ENCODE data around the gene NEK6. TPM values are rescaled to one million over a fixed set of nuclear protein-coding genes. Genes with fewer than 3 reads are reported as not detected.

Gene NEK6
- total and polyA plus RNA-seq, 9 of the 15 experiments (the other 6 are each of a cell fraction or from before 2014, with no cell fraction given) = 3.1 to 19.0 (median 8.4) TPM

DNA sequence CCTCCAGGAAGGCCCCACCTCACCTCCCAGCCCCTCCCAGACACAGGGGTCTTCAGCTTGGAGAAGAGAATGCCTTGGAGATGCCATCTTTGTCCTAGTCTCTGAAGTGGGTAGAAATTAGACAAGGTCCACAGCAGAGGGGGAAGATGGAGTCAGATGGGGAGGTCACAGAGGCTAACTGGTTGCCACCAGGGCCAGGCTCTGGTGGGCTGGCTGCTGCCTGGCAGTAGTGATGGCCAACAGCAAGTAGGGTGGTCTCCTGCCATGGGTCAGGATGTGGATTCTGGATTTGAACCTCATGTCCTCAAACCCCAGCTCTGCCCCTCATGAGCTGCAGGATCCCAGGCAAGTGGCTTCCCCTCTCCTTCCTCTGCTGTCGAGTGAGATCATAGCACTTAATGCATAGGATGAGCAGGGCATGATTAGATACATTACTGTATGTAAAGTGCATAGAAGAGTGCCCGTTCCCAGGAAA, 38.7 kb upstream of the NEK6 start:
- ATAC-seq (no peak), FAIRE-seq (no peak), DNase-seq (ENCODE audit: extremely low read depth in 1 of 4, low spot score in 3 of 4) (no peak)
- WGBS (ENCODE audit: insufficient coverage, low coverage, missing lambda C conversion rate) = 16% methylated on average over 2 of the region's 2 CpGs
- H2AFZ ChIP-seq (ENCODE audit: low read depth, low read length) = no peak overlapping the region
- ChIA-PET POLR2A (interaction anchor here (1.1 kb wide), 1 partner anchor 9 kb away, joined by 3 read pairs; no protein-coding TSS in a partner anchor), CTCF (ENCODE audit: low intra/inter-chr PET ratio) (no interaction called here)
- TF ChIP-seq, protein P1, sequence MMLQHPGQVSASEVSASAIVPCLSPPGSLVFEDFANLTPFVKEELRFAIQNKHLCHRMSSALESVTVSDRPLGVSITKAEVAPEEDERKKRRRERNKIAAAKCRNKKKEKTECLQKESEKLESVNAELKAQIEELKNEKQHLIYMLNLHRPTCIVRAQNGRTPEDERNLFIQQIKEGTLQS (IDR thresholded peaks at IDR 0.05) = peak; percentile 29; the same call in 1 of the 2 replicates
- TF ChIP-seq, protein P1 (CRISPR knock-in tag; conservative IDR thresholded peaks at IDR 0.05) = no peak
- TF ChIP-seq BRD4 (IDR thresholded peaks at IDR 0.05) = no peak
- no peak for TF ChIP-seq CBX1 (IDR thresholded peaks at IDR 0.05; ENCODE audit: low read depth)
- H3K4me1 ChIP-seq (replicated peaks in 1 of 2; ENCODE audit: control insufficient read depth in 2 of 2, insufficient read depth in 2 of 2, low read length in 2 of 2) = peaks cover 0 to 15% of the 10 kb centered on the region in 2 experiments; a peak in 4 of 5 replicates
- in situ Hi-C loops (cut with MboI) = no loop called here
- no TSS peak for BruUV-seq (replicated peaks)
- no peaks in the 10 kb centered on the region for H3K79me2 ChIP-seq (ENCODE audit: control insufficient read depth, insufficient read depth, low read length)
- H3K4me2 ChIP-seq (ENCODE audit: insufficient read depth, low read length) = no peak overlapping the region
- H3K9me3 ChIP-seq (replicated peaks; ENCODE audit: control insufficient read depth, insufficient read depth, low read depth, low read length) = no peaks in the 10 kb centered on the region; the same call in 1 of the 2 replicates
- H3K9ac ChIP-seq (ENCODE audit: insufficient read depth in 1 of 2, low read depth in 2 of 2, low read length in 2 of 2) = no peak overlapping the region; a peak in 1 of 4 replicates
- H4K20me1 ChIP-seq (replicated peaks; ENCODE audit: control insufficient read depth, insufficient read depth, low read length) = no peaks in the 10 kb centered on the region
- H3K4me3 ChIP-seq = no peak overlapping the region
- no peak overlapping the region for H3K27ac ChIP-seq (ENCODE audit: extremely low read depth, low read depth, low read length)
- intact Hi-C loops (cut with micrococcal nuclease) = no loop called here
- H3K9me1 ChIP-seq (ENCODE audit: control insufficient read depth, insufficient read depth, low read length) = no peaks in the 10 kb centered on the region
- H3K36me3 ChIP-seq (ENCODE audit: control insufficient read depth, insufficient read depth, low read length) = no peaks in the 10 kb centered on the region
- peaks cover 6 to 41% of the 10 kb centered on the region in 2 experiments; a peak in 4 of 5 replicates for H3K27me3 ChIP-seq (ENCODE audit: control insufficient read depth in 2 of 2, insufficient read depth in 2 of 2, low read length in 2 of 2)

Data from K562 (cell line).